ENCODE results near the gene PKMYT1. TPM values are rescaled to one million over a fixed set of nuclear protein-coding genes. Genes with fewer than 3 reads are reported as not detected.
A peak's percentile ranks its signal among the peaks of the same experiment; 100 is the strongest.

Gene PKMYT1
- polyA plus RNA-seq, 2 of the 4 experiments (the other 2 are of a cell fraction): 10.5 to 50.5 TPM

DNA sequence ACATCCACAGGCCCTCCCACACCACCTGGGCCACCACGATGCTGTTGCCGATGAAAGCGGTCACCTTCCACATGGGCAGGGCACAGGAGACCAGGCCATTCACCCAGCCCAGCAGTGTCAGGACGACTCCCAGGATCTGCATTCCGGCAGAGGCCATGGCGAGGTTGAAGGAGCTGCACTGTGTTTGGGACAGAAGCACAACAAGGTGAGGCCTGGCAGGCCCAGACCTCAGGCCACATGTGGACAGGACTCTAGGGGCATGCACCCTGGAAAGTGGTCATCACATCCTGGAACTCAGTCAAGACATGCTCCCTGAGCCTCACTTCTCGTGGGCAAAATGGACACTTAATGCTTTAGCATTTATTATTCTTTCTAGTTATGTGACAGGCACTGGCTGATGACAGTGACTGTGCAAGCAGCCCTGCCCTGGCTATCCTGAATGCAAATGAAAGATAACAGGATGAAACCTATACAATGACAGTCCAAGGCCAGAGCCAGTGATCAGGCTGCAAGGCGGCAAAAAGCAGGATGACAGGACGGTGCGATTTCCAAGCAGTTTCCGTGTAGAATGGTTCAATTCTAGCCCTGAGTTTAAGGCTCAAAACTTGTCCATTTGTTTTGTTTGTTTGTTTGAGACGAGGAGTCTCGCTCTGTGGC, 35.7 kb upstream of the PKMYT1 start:
- WGBS (ENCODE audit: missing lambda C conversion rate): 88% methylated on average over 8 of the region's 13 CpGs
- ChIA-PET CTCF (interaction anchor here (0.7 to 3.4 kb wide), 2 partner anchors 12 to 44 kb away, joined by 3 to 16 read pairs; no protein-coding TSS in a partner anchor), POLR2A (no interaction called here)

DNA sequence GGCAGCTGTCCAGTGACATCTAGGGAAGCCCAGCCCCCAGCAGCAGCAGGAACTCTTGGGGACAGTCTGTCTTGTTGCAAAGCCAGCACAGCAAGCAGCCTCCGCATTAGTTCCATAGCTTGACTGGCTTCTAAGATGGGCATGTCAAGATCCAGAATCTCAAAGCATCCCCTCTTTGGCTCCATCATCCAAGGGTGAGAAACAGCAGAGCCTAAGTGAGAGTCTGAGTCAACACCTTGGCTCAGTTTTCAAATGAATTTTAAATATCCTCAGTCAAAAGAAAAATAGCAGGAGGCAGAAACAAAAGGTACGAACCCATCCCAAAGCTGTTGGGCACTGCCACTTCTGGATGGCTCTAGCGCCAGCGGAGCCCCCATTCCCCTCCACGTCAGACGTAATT, 34.7 kb upstream of the PKMYT1 start:
- Histone ChIP-seq H3K4me3 (no peak overlapping the region), H3K4me1 (peaks cover 20% of the 10 kb centered on the region), H3K27ac (no peak overlapping the region), H3K9me3 (no peaks in the 10 kb centered on the region), H3K4me2 (no peak overlapping the region)
- no peak for DNase-seq (ENCODE audit: low read depth in 1 of 2, low spot score in 1 of 2)
- ChIA-PET CTCF (interaction anchor here (1.2 to 3.4 kb wide), 2 partner anchors 11 to 30 kb away, joined by 3 to 16 read pairs; no protein-coding TSS in a partner anchor), POLR2A (no interaction called here)
- 93% methylated on average over 6 of the region's 6 CpGs for WGBS (ENCODE audit: missing lambda C conversion rate)
- TF ChIP-seq E2F6 (IDR thresholded peaks at IDR 0.05; ENCODE audit: borderline replicate concordance, low read depth) (no peak), JUNB (IDR thresholded peaks at IDR 0.05) (no peak)
- no peak for ATAC-seq
- no peak for FAIRE-seq

More for the DNA sequence above, 35.7 kb upstream of the PKMYT1 start:
- Histone ChIP-seq H3K9me3 (no peaks in the 10 kb centered on the region), H3K4me3 (no peak overlapping the region), H3K4me2 (no peak overlapping the region), H3K4me1 (peaks cover 20% of the 10 kb centered on the region), H3K27ac (no peak overlapping the region)
- DNase-seq (ENCODE audit: low read depth in 1 of 2, low spot score in 1 of 2) (no peak), ATAC-seq (no peak), FAIRE-seq (no peak)
- TF ChIP-seq NPAS2 (CRISPR knock-in tag; IDR thresholded peaks at IDR 0.05; ENCODE audit: borderline replicate concordance): no peak
- no peak for TF ChIP-seq RNF2 (IDR thresholded peaks at IDR 0.05; ENCODE audit: borderline replicate concordance, low read depth)
- no peak for TF ChIP-seq JUNB (IDR thresholded peaks at IDR 0.05)
- no peak for TF ChIP-seq POLR2A (IDR thresholded peaks at IDR 0.05; ENCODE audit: low read length)
- no peak for TF ChIP-seq KDM1A (IDR thresholded peaks at IDR 0.05; ENCODE audit: low read depth)
- TF ChIP-seq RAD21 (conservative IDR thresholded peaks at IDR 0.05 in 1 of 2, IDR thresholded peaks at IDR 0.05 in 1 of 2): no peak
- no peak for TF ChIP-seq RARB (CRISPR knock-in tag; IDR thresholded peaks at IDR 0.05)

DNA sequence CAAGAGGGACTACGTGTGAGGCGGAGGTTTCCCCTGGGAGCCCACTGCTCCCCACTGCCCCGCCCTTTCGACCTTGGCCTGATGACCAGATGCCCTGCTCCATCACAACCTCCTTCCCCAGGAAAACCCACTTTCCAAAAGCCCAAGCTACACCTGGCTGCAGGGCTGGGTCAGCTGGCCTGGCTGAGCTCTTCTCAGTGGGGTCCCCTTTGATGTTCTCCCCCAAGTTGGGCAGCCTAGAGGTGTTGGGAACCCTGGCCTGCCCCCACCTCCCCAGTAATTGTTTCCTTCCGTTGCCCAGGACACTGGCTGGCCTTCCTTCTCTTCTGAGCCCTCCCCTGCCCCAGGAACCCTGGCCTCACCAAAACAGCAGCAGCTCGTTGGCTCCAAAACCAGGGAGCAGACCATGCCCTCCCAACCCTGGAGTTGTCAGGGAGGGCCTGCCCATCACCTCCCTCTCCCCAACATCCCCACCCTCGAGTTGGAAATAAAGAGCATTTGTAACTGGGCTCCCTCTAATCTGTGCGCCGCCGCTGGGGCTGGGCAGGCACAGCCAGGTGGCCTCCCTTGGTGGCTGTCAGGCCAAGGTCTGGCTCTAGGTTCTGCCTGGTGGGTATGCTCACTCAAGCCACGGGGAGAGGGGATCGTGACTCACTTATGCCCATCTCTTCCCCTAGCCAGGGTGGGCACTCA, 33.9 kb upstream of the PKMYT1 start:
- peak overlapping the region in 1 of 2 experiments; percentile 58; a peak in 1 of 6 replicates for H3K27ac ChIP-seq
- 78% methylated on average over 11 of the region's 12 CpGs for WGBS (ENCODE audit: missing lambda C conversion rate)
- H3K4me2 ChIP-seq: no peak overlapping the region
- no peak for FAIRE-seq
- H3K4me3 ChIP-seq: no peak overlapping the region
- TF ChIP-seq ZNF302 (CRISPR knock-in tag; IDR thresholded peaks at IDR 0.05) (no peak), E2F6 (IDR thresholded peaks at IDR 0.05; ENCODE audit: borderline replicate concordance, low read depth) (no peak), MAFK (IDR thresholded peaks at IDR 0.05; ENCODE audit: partially characterized antibody) (no peak), EHF (CRISPR knock-in tag; IDR thresholded peaks at IDR 0.05) (no peak), ESRRA (IDR thresholded peaks at IDR 0.05; ENCODE audit: borderline replicate concordance, low read length) (no peak), PHF8 (IDR thresholded peaks at IDR 0.05; ENCODE audit: borderline replicate concordance, low read depth) (no peak), PBX3 (IDR thresholded peaks at IDR 0.05) (no peak), FOSB (CRISPR knock-in tag; IDR thresholded peaks at IDR 0.05) (no peak), HOXB5 (CRISPR knock-in tag; IDR thresholded peaks at IDR 0.05) (no peak), USF2 (IDR thresholded peaks at IDR 0.05) (no peak), MYC (IDR thresholded peaks at IDR 0.05; ENCODE audit: borderline replicate concordance, low read length) (no peak), BHLHE40 (IDR thresholded peaks at IDR 0.05; ENCODE audit: low read depth, low read length) (no peak)
- TF ChIP-seq, protein P1, sequence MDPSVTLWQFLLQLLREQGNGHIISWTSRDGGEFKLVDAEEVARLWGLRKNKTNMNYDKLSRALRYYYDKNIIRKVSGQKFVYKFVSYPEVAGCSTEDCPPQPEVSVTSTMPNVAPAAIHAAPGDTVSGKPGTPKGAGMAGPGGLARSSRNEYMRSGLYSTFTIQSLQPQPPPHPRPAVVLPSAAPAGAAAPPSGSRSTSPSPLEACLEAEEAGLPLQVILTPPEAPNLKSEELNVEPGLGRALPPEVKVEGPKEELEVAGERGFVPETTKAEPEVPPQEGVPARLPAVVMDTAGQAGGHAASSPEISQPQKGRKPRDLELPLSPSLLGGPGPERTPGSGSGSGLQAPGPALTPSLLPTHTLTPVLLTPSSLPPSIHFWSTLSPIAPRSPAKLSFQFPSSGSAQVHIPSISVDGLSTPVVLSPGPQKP (IDR thresholded peaks at IDR 0.05; ENCODE audit: low read depth, low read length): no peak
- H3K9me3 ChIP-seq: no peaks in the 10 kb centered on the region
- H3K4me1 ChIP-seq: peaks cover 15% of the 10 kb centered on the region
- CTCF ChIA-PET: interaction anchor here (1.2 to 3.4 kb wide), 2 partner anchors 10 to 30 kb away, joined by 3 to 16 read pairs; no protein-coding TSS in a partner anchor
- POLR2A ChIA-PET: interaction anchor here (1.0 kb wide), 1 partner anchor 13 kb away, joined by 3 read pairs; no protein-coding TSS in a partner anchor
- ATAC-seq: no peak
- no peak for DNase-seq (ENCODE audit: low read depth in 1 of 2, low spot score in 1 of 2)

Data from A549 (cell line).